Measurements from ENCODE around the gene GPR137C.

Gene GPR137C, protein sequence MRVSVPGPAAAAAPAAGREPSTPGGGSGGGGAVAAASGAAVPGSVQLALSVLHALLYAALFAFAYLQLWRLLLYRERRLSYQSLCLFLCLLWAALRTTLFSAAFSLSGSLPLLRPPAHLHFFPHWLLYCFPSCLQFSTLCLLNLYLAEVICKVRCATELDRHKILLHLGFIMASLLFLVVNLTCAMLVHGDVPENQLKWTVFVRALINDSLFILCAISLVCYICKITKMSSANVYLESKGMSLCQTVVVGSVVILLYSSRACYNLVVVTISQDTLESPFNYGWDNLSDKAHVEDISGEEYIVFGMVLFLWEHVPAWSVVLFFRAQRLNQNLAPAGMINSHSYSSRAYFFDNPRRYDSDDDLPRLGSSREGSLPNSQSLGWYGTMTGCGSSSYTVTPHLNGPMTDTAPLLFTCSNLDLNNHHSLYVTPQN

DNA sequence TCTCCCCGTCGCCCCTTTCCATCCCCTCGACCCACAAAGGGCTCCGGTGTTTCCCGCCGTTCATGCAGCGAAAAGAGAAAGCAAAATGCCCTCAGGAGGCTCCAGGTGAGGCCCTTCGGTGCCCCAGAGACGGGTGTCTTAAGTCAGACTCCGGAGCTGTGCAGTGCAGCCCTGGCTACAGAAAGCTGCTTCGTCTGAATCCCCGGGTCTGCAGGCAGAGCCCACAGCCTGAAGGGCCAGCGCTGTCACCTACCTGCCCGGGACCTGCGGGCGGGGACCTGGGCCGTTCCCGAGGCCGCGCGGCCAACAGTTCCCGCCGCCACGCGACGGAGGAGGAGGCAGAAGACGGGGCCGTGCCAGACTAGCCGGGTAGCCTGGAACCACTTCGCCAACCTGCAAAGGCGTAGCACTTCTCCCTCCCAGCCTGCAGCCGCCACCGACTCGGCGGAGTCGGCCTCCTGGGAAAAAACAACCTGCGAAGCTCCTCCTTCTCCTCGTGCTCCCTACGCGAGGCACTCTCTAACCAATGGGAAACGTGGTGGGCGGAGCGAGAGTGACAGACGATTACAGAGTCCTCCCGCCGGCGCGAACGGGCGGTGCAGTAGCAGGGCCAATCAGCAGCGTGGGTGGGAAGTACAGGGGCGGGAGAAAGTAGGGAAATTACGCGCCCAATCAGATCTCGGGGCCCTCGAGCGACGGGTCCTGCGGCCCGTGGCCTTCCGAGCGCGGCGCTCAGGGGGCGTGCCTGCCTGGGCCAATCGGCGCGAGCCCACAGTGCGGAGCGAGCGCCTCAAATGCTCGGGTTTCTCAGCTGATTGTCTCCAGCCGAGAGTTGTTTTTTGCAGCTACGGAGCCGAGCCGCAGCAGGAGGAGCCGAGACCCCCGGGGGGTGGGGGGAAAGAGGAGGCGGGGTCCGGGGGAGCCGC is at the start of gene GPR137C, which contains the start of gene TXNDC16:
Gene GPR137C (plus strand): TSS at position 774 of the 926 bp plus-strand sequence. CDS start 312 bp downstream, outside the sequence.
Gene TXNDC16 (minus strand): TSS at position 443 of the 926 bp plus-strand sequence. CDS start 8,948 bp downstream, outside the sequence.
- DNase-seq: peak; percentile 99

- no peak for DNase-seq
These were observed 39.4 kb upstream of the GPR137C start for GRCh38 chr14:52513249-52513648.

- no peak for DNase-seq
These were observed 38.4 kb upstream of the GPR137C start for GRCh38 chr14:52514046-52514811.

DNA sequence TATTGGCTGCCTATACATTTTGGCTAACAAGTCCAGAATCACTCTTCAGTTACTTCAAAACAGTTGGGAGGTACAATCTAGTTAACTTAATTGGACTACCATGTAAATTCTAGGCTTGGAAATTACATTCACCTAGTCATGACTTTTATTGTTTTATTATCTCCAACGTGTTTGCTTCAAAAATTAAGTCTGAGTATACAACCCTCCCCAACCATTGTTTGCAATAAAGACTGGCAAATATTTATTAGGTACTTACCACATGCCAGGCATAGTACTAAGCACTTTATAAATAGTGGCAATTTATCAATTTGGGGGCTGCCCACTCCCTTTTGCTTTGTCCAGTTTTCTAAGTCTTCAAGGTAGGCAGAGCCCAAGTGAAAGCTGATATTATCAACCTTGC is 30.6 kb upstream of the GPR137C start:
- DNase-seq: no peak

GRCh38 chr14:52522581-52523345 is 29.9 kb upstream of the GPR137C start:
- no peak for DNase-seq

GRCh38 chr14:52527052-52527451 is 25.6 kb upstream of the GPR137C start:
- DNase-seq: no peak

DNA sequence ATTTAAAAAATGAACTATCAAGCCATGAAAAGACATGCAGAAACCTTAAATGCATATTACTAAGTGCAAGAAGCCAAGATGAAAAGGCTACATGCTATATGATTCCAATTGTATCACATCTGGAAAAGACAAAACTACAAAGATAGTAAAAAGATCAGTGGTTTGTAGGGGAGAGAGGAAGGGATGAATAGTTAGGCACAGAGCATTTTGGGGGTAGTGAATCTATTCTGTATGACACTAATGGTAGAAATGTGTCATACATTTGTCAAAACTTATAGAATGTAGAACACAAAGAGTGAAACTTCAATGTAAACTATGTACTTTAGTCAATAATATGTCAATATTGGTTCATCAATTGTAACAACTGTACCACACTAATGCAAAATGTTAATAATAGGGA is 21.2 kb upstream of the GPR137C start:
- DNase-seq: no peak

DNA sequence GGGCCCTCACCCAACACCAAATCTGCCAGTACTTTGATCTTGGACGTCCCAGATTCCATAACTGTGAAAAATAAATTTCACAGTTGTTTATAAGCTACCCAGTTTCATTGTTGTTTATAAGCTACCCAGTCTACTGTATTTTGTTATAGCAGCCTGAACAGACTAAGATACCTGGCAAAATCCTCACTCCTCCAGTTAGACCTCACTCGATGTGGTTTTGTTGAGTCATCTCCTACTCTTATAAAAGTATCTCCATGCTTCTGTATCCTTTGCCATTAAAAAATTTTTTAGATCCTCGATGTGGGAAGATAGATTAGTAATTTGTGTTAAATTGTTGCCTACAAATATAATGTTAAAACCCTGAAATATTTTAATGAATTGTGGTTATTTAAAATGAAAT is 16.4 kb upstream of the GPR137C start:
- no peak for DNase-seq

GRCh38 chr14:52538623-52539022 is 14.0 kb upstream of the GPR137C start:
- no peak for DNase-seq

DNA sequence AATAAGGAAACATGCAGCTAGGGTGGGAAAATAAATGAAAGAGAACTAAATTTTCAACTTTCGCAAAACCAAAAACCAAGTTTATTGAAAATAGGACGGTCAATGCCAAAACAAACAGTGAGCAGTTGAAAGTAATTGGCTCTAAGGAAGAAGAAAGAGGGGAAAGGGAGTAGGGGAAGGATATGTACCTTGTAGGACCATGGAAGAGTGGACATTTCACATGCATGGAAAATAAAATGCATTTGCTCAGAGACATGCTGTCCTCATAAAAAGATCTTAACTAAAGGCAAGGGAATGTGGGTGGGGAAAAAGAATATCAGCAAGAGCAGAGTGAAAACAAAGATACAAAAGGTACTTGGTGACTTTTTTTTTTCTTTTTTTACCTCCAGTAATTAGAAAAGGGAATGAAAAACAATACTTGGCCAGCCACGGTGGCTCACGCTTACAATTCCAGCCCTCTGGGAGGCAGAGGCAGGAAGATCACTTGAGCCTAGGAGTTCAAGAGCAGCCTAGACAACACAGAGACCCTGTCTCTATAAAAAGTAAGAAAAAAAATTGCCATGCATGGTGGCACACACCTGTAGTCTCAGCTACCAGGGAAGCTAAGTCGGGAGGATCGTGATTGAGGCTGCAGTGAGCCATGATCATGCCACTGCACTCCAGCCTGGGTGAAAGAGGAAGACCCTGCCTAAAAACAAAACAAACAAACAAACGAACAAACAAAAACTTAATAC is 6.9 kb upstream of the GPR137C start:
- no peak for DNase-seq

GRCh38 chr14:52546318-52546670 is 6.3 kb upstream of the GPR137C start:
- no peak for DNase-seq

- no peak for DNase-seq
These were observed 5.6 kb upstream of the GPR137C start for GRCh38 chr14:52547027-52547426.

- DNase-seq: no peak
These were observed 5.1 kb upstream of the GPR137C start for GRCh38 chr14:52547526-52547925.

GRCh38 chr14:52550661-52551060 is 2.0 kb upstream of the GPR137C start:
- DNase-seq: no peak

- no peak for DNase-seq
These were observed 1.4 kb upstream of the GPR137C start for GRCh38 chr14:52551205-52551604.

- DNase-seq: no peak
These were observed 957 bp upstream of the GPR137C start for GRCh38 chr14:52551696-52552062.

DNA sequence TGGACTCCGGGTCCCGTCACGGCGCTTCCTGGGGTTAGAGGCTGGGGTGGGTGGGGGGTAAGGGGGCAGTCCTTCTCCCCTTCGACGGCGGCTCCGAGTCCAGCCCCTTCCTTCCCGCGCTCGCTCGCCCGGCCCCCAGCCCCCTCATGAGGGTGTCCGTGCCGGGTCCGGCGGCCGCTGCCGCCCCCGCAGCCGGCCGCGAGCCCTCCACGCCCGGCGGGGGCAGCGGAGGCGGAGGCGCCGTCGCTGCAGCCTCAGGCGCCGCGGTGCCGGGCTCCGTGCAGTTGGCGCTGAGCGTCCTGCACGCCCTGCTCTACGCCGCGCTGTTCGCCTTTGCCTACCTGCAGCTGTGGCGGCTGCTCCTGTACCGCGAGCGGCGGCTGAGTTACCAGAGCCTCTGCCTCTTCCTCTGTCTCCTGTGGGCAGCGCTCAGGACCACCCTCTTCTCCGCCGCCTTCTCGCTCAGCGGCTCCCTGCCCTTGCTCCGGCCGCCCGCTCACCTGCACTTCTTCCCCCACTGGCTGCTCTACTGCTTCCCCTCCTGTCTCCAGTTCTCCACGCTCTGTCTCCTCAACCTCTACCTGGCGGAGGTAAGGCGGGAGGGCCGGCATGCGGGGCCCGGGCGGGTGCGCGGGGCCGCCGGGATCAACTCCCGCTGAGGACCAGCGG is 500 bp downstream of the GPR137C start:
- DNase-seq: peak; percentile 17

DNA sequence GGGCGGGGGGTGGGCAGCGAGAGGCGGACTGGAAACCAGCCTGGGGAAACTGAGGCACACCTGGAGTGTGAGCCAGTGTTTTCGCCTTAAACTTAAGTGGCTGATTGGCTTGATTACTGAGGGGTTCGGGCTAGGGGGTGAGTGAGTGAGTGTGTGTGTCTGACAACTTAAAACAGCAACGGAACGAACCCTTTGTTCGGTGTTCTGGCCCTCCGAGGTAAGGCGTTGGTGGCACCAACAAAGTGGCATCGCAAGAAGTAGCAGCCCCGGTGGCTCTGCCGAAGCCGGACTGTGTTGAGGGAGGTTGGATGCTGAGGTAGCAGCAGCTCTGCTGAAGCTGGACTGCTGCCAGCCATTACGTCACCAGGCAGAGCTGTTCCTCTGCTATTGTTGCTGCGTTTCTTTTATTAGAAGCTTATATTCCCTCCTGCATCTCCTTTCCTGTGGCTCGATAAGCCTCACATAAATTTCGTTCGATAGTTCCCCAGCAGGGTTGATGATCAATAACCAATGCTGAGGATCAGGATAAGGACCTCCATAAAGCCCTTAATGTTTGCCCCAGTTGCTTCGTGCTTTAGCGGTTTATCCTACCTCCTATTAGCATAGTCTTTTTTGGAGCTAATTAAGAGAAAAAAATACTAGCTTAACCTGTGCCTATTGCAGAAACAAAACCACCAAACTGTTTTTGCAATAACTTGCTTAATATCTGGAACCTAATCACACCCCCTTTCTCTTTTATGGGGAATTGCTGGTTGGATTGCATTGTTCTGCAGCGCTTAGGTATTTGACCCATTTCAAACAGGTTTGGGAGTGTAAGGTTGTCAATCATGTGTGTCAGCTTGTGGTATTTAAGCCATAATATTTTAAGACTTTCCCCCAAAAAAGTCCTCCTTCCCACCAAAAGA is 1.3 kb downstream of the GPR137C start:
- peak; percentile 69 for DNase-seq

DNA sequence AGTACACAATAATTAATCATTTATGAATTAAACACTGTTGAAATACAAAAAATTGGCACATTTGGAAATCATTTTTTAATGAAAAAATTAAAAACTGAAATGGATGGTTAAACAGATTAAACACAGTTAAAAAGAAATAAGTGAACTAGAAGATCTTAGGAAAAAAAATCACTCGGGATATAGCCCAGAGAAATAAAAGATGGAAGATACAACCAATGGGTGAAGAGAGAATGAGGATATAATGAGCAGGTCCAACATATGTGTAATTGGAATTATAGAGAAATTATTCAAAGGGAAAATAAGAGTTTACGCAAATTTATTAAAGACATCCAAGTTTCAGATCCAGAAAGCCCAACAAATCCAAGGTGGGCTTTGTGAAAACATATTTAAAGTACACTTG is 6.1 kb downstream of the GPR137C start:
- DNase-seq: no peak

DNA sequence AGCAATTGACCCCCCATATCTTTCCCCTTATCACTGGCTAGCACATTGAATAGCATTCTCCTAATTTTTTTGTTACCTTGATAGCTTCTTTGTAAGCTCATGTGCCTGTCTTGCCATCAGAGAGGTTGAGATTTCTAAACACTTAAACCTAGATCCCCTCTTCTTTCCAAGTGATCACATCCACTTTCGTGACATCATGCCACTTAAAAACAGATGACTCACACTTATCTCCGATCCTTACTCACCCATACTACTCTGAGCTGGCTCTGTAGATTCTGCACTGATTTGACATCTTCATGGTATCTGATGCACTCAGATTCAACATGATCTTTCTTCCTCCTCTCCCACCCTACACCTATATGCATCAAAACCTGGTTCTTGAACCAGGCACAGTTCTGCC is 10.5 kb downstream of the GPR137C start:
- DNase-seq: no peak
